ENCODE data around the gene TAF8. TPM values are rescaled to one million over a fixed set of nuclear protein-coding genes. Genes with fewer than 3 reads are reported as not detected.

Gene TAF8, protein sequence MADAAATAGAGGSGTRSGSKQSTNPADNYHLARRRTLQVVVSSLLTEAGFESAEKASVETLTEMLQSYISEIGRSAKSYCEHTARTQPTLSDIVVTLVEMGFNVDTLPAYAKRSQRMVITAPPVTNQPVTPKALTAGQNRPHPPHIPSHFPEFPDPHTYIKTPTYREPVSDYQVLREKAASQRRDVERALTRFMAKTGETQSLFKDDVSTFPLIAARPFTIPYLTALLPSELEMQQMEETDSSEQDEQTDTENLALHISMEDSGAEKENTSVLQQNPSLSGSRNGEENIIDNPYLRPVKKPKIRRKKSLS
- total RNA-seq: 19.5 and 25.0 TPM in 2 replicates

GRCh38 chr6:42050297-42051267 lies at the start of gene TAF8:
Gene TAF8, plus strand, starts transcription at chr6:42050524. Its CDS starts 18 bp downstream, at chr6:42050542.

Other genes with a start within 250 kb of the TAF8 start
- gene USP49, start 155.1 kb upstream of the TAF8 start, total RNA-seq: 0.59 and 0.84 TPM in 2 replicates
- gene MED20, start 129.4 kb upstream of the TAF8 start, total RNA-seq: 18.0 and 19.8 TPM in 2 replicates
- gene BYSL, start 129.0 kb upstream of the TAF8 start, total RNA-seq: 12.5 and 12.9 TPM in 2 replicates
- 104 and 105 TPM in 2 replicates for gene CCND3, start 108.7 kb upstream of the TAF8 start, total RNA-seq
- 5.9 and 6.6 TPM in 2 replicates for gene C6orf132, start 92.1 kb downstream of the TAF8 start, total RNA-seq
- gene GUCA1A, start 122.8 kb downstream of the TAF8 start, total RNA-seq: 1.6 and 1.8 TPM in 2 replicates
- not detected in 2 replicates for gene GUCA1B, start 144.4 kb downstream of the TAF8 start, total RNA-seq
- 37.5 and 42.2 TPM in 2 replicates for gene MRPS10, start 167.3 kb downstream of the TAF8 start, total RNA-seq